Measurements from ENCODE around the gene TMEM108.

The TMEM108 gene

DNA sequence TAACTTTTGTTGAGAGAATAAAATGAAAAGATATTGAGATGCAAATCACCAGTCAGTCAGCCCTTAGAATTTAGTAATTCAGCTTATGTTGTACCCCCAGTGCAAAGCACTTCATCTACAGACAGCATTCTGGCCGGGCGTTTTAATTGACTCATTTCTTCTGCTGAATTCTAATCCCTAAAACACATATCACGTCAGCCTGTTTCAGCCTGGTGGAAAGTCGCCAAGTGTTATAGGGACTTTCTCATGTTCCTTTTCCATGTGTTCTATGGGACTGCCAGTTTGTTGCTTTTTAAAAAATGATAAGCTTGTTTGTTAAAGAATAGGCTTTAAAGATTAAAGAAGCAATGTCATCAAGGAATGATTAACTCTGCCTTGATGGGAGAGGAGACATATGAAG lies 192.0 kb downstream of the TMEM108 start:
- in situ Hi-C loops (cut with HindIII; ENCODE audit: low sequenced_read_pairs): no loop called here
- no peak overlapping the region for H3K4me3 ChIP-seq (ENCODE audit: low read depth, low read length)
- TF ChIP-seq, protein P1, sequence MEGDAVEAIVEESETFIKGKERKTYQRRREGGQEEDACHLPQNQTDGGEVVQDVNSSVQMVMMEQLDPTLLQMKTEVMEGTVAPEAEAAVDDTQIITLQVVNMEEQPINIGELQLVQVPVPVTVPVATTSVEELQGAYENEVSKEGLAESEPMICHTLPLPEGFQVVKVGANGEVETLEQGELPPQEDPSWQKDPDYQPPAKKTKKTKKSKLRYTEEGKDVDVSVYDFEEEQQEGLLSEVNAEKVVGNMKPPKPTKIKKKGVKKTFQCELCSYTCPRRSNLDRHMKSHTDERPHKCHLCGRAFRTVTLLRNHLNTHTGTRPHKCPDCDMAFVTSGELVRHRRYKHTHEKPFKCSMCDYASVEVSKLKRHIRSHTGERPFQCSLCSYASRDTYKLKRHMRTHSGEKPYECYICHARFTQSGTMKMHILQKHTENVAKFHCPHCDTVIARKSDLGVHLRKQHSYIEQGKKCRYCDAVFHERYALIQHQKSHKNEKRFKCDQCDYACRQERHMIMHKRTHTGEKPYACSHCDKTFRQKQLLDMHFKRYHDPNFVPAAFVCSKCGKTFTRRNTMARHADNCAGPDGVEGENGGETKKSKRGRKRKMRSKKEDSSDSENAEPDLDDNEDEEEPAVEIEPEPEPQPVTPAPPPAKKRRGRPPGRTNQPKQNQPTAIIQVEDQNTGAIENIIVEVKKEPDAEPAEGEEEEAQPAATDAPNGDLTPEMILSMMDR (IDR thresholded peaks at IDR 0.05; ENCODE audit: low read depth, low read length): no peak
- DNase-seq (ENCODE audit: low read depth, low spot score): no peak

DNA sequence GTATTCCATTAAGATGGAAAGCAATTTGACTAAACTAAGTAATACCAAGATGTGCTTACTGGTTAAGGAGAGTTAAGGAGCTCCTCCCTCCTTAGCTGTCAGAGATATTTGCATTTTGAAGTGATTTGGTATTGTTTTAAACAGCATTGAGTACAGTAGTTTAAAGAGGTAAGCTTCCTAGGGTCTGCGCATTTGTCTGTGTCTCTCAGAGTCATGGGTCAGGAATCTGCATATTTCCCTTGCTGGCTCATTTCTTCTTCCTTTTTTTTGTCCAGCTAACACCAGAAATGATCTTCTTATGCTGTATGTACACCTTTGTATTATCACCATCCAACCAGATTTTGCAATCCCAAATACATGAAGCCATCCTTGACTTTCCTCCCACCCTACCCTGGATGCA lies 198.7 kb downstream of the TMEM108 start:
- H3K4me3 ChIP-seq (ENCODE audit: low read depth, low read length): no peak overlapping the region
- TF ChIP-seq, protein P1 (IDR thresholded peaks at IDR 0.05; ENCODE audit: low read depth, low read length): no peak
- in situ Hi-C loops (cut with HindIII; ENCODE audit: low sequenced_read_pairs): no loop called here
- no peak for DNase-seq (ENCODE audit: low read depth, low spot score)

DNA sequence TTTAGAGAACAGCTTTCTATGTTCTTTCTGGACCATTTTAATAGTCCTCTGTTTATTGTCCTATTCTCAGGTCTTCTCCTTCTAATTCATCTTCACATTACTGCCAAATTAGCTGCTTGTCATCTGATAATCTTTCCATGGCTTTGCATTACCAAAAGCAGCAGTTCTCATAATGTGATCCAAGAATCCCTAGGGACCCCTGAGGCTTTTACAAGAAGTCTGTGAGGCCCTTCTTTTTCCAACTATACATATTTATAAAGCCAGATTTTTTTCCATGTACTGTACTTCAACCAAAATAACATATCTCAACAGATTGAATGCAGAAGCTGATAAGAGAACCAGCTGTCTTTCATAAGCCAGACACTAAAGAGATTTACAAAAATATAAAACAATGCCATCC lies 199.2 kb downstream of the TMEM108 start:
- in situ Hi-C loops (cut with HindIII; ENCODE audit: low sequenced_read_pairs): no loop called here
- no peak overlapping the region for H3K4me3 ChIP-seq (ENCODE audit: low read depth, low read length)
- peak; percentile 9 for DNase-seq (ENCODE audit: low read depth, low spot score)
- TF ChIP-seq, protein P1 (IDR thresholded peaks at IDR 0.05; ENCODE audit: low read depth, low read length): no peak

DNA sequence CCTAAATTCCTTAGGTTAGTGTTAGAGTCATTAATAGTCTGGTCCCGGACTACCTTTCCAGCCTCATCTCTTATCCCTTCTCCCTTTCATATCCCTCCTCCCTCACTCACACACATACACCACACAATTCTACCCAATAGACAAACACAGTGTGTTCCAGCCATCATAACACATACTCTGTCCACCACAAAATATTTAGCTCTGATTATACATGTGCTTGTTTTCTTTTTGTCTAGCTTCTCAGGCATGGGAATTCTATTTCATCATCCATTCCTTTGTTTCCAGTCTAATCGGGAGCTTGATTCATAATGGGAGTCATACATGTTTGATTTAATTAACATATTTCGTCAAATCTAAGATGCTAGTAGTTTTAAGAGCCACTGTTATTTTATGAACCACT lies 199.8 kb downstream of the TMEM108 start:
- H3K4me3 ChIP-seq (ENCODE audit: low read depth, low read length): no peak overlapping the region
- TF ChIP-seq, protein P1 (IDR thresholded peaks at IDR 0.05; ENCODE audit: low read depth, low read length): no peak
- in situ Hi-C loops (cut with HindIII; ENCODE audit: low sequenced_read_pairs): no loop called here
- peak; percentile 49 for DNase-seq (ENCODE audit: low read depth, low spot score)

DNA sequence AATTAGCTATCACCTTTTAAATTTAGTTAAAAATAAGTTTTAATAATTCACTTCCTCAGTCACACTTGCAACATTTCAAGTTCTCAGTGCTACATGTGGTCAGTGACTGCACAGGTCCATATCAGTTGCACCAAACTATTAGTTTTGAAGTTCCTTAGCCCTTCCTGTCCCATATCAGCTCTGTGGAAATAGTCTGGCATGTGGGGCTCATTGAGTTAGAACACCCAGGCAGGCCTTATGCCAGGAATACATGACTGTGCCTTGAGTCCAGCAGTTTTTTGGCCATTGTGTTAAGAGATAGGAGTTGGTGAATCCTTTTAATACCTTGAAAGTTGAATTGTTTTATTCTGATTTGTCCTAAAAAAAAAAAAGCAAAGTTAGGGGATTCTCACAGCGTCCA lies 207.9 kb downstream of the TMEM108 start:
- in situ Hi-C loops (cut with HindIII; ENCODE audit: low sequenced_read_pairs): no loop called here
- TF ChIP-seq, protein P1 (IDR thresholded peaks at IDR 0.05; ENCODE audit: low read depth, low read length): no peak
- H3K4me3 ChIP-seq (ENCODE audit: low read depth, low read length): no peak overlapping the region
- DNase-seq (ENCODE audit: low read depth, low spot score): no peak

DNA sequence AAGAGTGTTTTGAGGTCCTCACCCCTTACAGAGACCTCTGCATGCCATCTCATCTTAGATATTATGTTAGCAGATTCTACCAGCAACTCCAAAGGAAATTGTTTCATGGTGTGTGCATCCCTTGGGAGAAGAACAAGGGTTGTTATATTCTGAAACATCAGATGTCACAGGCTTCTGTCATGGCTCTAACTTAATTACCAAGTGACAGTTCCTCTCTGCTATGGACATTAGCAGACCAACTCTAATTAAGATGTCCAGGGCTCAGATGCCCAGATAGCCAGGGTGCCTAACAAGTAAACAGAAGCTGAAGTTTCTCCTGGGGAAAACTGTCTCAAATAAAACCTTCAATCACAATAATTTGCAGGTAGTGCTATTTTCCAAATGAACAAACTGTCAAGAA lies 208.6 kb downstream of the TMEM108 start:
- in situ Hi-C loops (cut with HindIII; ENCODE audit: low sequenced_read_pairs): no loop called here
- no peak overlapping the region for H3K4me3 ChIP-seq (ENCODE audit: low read depth, low read length)
- TF ChIP-seq, protein P1 (IDR thresholded peaks at IDR 0.05; ENCODE audit: low read depth, low read length): no peak
- no peak for DNase-seq (ENCODE audit: low read depth, low spot score)

DNA sequence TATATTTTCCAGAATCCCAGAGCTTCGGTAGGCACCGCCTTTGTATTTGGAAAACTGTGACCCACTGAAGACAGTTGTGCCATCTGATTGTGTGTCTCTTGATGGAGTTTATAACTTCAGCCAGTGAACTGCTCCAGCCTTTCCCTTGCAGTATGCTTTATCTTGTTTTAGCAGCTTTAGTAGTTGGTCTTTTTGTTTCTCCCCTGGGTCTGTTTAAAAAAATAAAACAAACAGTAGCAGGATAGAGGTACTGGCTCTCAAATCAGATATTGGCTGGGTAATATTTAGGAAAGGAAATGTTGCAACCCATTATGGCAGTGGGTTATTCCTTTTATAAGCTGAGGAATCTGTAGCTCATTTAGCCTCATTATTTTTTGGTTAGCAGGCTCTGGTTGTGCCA lies 210.2 kb downstream of the TMEM108 start:
- no peak for DNase-seq (ENCODE audit: low read depth, low spot score)
- TF ChIP-seq, protein P1 (IDR thresholded peaks at IDR 0.05; ENCODE audit: low read depth, low read length): no peak
- in situ Hi-C loops (cut with HindIII; ENCODE audit: low sequenced_read_pairs): no loop called here
- H3K4me3 ChIP-seq (ENCODE audit: low read depth, low read length): no peak overlapping the region

Data from astrocyte of the spinal cord (primary cell).